ENCODE data around the gene UGT1A9.

The UGT1A9 gene

GRCh38 chr2:233817361-233817911, 145.7 kb downstream of the UGT1A9 start:
- CTCF ChIA-PET, result no interaction called here
- no peak for DNase-seq (ENCODE audit: low spot score)
- no peak for TF ChIP-seq CTCF (conservative IDR thresholded peaks at IDR 0.05; ENCODE audit: low read depth)
- POLR2A ChIA-PET (ENCODE audit: low non-redundant PET), result no interaction called here
- H3K27ac ChIP-seq, result no peak overlapping the region

- CTCF ChIA-PET, result no interaction called here
- no peak for DNase-seq (ENCODE audit: low spot score)
- POLR2A ChIA-PET (ENCODE audit: low non-redundant PET), result no interaction called here
- TF ChIP-seq CTCF (conservative IDR thresholded peaks at IDR 0.05; ENCODE audit: low read depth), result no peak
- H3K27ac ChIP-seq, result no peak overlapping the region
Observed at GRCh38 chr2:233817995-233818638, 146.4 kb downstream of the UGT1A9 start.

GRCh38 chr2:233818639-233819621, 147.2 kb downstream of the UGT1A9 start:
- no peak overlapping the region for H3K27ac ChIP-seq
- CTCF ChIA-PET, result no interaction called here
- no peak for DNase-seq (ENCODE audit: low spot score)
- TF ChIP-seq CTCF (conservative IDR thresholded peaks at IDR 0.05; ENCODE audit: low read depth), result no peak
- POLR2A ChIA-PET (ENCODE audit: low non-redundant PET), result no interaction called here

- CTCF ChIA-PET, result interaction anchor here (0.6 kb wide), 1 partner anchor 449 kb away, joined by 3 read pairs; no protein-coding TSS in a partner anchor
- no peak overlapping the region for H3K27ac ChIP-seq
- POLR2A ChIA-PET (ENCODE audit: low non-redundant PET), result no interaction called here
Observed at GRCh38 chr2:233819884-233820773, 148.4 kb downstream of the UGT1A9 start.

GRCh38 chr2:233820774-233821105, 149.0 kb downstream of the UGT1A9 start:
- DNase-seq (ENCODE audit: low spot score), result no peak
- CTCF ChIA-PET, result interaction anchor here (0.6 kb wide), 1 partner anchor 448 kb away, joined by 3 read pairs; no protein-coding TSS in a partner anchor
- POLR2A ChIA-PET (ENCODE audit: low non-redundant PET), result no interaction called here
- no peak for TF ChIP-seq CTCF (conservative IDR thresholded peaks at IDR 0.05; ENCODE audit: low read depth)
- H3K27ac ChIP-seq, result no peak overlapping the region

More at GRCh38 chr2:233819884-233820773, 148.4 kb downstream of the UGT1A9 start:
- no peak for TF ChIP-seq CTCF (conservative IDR thresholded peaks at IDR 0.05; ENCODE audit: low read depth)
- no peak for DNase-seq (ENCODE audit: low spot score)

- DNase-seq (ENCODE audit: low spot score), result no peak
- ChIA-PET POLR2A (ENCODE audit: low non-redundant PET) (no interaction called here), CTCF (no interaction called here)
- no peak for TF ChIP-seq CTCF (conservative IDR thresholded peaks at IDR 0.05; ENCODE audit: low read depth)
- H3K27ac ChIP-seq, result no peak overlapping the region
Observed at GRCh38 chr2:233821196-233821595, 149.5 kb downstream of the UGT1A9 start.
